ENCODE measurements around the gene CHMP4A.
"Not testable (repeated sequence)": the region's sequence is repeated elsewhere in the genome, so short reads cannot be mapped to it uniquely, and the experiment has no call there.

The CHMP4A gene

DNA sequence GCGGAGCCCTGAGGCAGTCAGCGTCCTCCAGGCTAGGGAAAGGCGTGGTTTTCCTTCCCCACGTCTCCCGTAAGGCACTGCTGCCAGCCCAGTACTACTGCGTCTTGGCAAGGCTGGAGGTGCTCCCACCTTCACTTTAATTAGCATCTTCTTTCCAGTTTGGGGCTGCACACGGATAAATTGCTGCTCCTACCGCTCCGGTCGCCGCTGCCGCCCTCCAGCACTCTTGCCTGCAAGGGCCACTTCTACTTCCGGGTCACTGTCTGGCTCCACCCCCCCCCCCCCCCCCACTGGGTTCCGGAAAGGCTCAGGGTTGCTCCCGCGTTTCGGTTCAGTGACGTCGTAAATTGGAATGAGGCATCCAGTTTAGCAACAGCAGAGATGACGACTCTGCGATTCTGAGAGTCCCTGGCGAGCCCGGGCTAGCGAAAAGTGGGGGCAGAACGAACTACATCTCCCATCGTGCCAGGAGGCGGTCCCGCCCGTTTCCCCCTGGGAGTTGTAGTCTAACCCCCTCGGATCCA lies 18.9 kb upstream of the CHMP4A start, which contains the start of gene NEDD8:
TSS of gene NEDD8 (minus strand) at position 247 of the 524 bp plus-strand sequence. CDS start at position 147, 100 bp downstream.
- peak within 1 kb of the TSS; percentile 59 for H3K4me3 ChIP-seq (ENCODE audit: low read depth, low read length)
- TF ChIP-seq CTCF (IDR thresholded peaks at IDR 0.05; ENCODE audit: borderline replicate concordance, insufficient read depth, low read depth, low read length): no peak

GRCh38 chr14:24231263-24232120 lies 18.2 kb upstream of the CHMP4A start:
- H3K4me3 ChIP-seq (ENCODE audit: low read depth, low read length): peak overlapping the region; percentile 59
- no peak for TF ChIP-seq CTCF (IDR thresholded peaks at IDR 0.05; ENCODE audit: borderline replicate concordance, insufficient read depth, low read depth, low read length)

DNA sequence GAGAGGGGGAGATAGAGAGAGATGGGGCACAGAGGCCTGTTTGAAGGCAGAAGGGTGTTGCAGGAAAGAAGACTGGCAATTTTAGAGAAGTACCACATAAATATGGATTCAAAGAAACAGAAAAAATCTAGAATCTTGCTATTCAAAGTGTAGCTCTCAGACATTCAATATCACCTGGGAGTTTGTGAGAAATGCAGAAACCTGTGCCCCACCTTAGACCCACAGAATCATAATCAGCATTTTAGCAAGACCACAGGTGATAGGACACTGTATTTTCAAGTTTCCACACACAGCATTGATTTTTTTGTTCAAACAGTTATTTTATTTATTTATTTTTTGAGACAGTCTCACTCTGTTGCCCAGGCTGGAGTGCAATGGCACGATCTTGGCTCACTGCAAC lies 15.6 kb upstream of the CHMP4A start:
- TF ChIP-seq CTCF (IDR thresholded peaks at IDR 0.05; ENCODE audit: borderline replicate concordance, insufficient read depth, low read depth, low read length): no peak

DNA sequence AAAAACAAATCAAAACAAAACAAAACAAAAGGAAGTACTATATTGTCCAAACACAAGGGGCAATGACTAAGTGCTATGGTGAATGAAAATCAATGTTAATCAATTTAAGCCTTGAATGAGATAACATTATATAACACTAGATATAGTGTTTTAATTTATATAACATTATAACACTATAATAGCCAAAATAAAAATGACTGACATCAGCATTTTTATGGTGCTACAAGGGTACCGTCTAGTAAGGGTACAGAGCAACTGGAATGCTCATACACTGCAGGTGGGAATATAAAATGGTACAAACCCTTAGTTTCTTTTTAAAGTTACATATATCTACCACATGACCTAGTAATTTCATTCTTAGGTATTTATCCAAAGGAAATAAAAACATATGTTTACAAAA lies 13.2 kb upstream of the CHMP4A start:
- H3K4me3 ChIP-seq (ENCODE audit: low read depth, low read length): no peak overlapping the region
- TF ChIP-seq CTCF (IDR thresholded peaks at IDR 0.05; ENCODE audit: borderline replicate concordance, insufficient read depth, low read depth, low read length): no peak

More for the DNA sequence above, 15.6 kb upstream of the CHMP4A start:
- no peak overlapping the region for H3K4me3 ChIP-seq (ENCODE audit: low read depth, low read length)

GRCh38 chr14:24224618-24225071 lies 11.4 kb upstream of the CHMP4A start:
- no peak overlapping the region for H3K4me3 ChIP-seq (ENCODE audit: low read depth, low read length)
- TF ChIP-seq CTCF (IDR thresholded peaks at IDR 0.05; ENCODE audit: borderline replicate concordance, insufficient read depth, low read depth, low read length): no peak

DNA sequence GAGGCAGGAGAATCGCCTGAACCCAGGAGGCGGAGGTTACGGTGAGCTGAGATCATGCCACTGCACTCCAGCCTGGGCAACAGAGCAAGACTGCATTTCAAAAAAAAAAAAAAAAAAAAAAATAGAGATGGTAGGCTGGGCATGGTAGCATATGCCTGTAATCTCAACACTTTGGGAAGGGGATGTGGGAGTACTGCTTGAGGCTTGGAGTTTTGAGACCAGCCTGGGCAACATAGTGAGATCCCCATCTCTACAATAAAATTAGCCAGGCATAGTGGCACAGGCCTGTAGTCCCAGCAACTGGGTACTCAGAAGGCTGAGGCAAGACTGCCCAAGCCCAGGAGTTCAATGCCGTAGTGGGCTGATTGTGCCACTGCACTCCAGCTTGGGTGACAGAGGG lies 9.7 kb upstream of the CHMP4A start:
- not testable (repeated sequence) for H3K4me3 ChIP-seq (ENCODE audit: low read depth, low read length)

- H3K4me3 ChIP-seq (ENCODE audit: low read depth, low read length): no peak overlapping the region
- no peak for TF ChIP-seq CTCF (IDR thresholded peaks at IDR 0.05; ENCODE audit: borderline replicate concordance, insufficient read depth, low read depth, low read length)
Observed at GRCh38 chr14:24219521-24219920, 6.2 kb upstream of the CHMP4A start.

Data from GM12875 (cell line).